Measurements from ENCODE around the gene C4orf50. TPM values are rescaled to one million over a fixed set of nuclear protein-coding genes. Genes with fewer than 3 reads are reported as not detected.

C4orf50 gene
- total and polyA plus RNA-seq, 4 donors = under 0.01 to 0.17 TPM; not detected in 2

- no peaks in the 10 kb centered on the region for H3K4me1 ChIP-seq (ENCODE audit: control insufficient read depth in 4 of 4, insufficient read depth in 4 of 4, low read length in 3 of 4)
- no peak overlapping the region for H3K4me3 ChIP-seq (ENCODE audit: low read depth in 1 of 3, low read length in 3 of 3)
- H3K9ac ChIP-seq (ENCODE audit: low read depth in 1 of 2, low read length in 2 of 2) = no peak overlapping the region
- no peaks in the 10 kb centered on the region for H3K36me3 ChIP-seq (ENCODE audit: control insufficient read depth in 4 of 4, insufficient read depth in 3 of 4, low read depth in 1 of 4, low read length in 3 of 4)
- WGBS = 67% methylated on average over 11 of the region's 11 CpGs
- H3K9me3 ChIP-seq (ENCODE audit: control insufficient read depth in 4 of 4, low read length in 3 of 4) = no peaks in the 10 kb centered on the region
- H3K27ac ChIP-seq (ENCODE audit: low read depth in 1 of 2, low read length in 2 of 2) = no peak overlapping the region
- no peak for TF ChIP-seq GABPA (IDR thresholded peaks at IDR 0.05 in 1 of 2, conservative IDR thresholded peaks at IDR 0.05 in 1 of 2)
- TF ChIP-seq FOXA2 (IDR thresholded peaks at IDR 0.05) = no peak
- TF ChIP-seq NR2F2 (IDR thresholded peaks at IDR 0.05) = no peak
- TF ChIP-seq FOXA1 (IDR thresholded peaks at IDR 0.05) = no peak
- TF ChIP-seq MAX (IDR thresholded peaks at IDR 0.05) = no peak
- no peak for TF ChIP-seq JUND (IDR thresholded peaks at IDR 0.05)
- no peak for TF ChIP-seq REST (IDR thresholded peaks at IDR 0.05)
- no peak for TF ChIP-seq SP1 (IDR thresholded peaks at IDR 0.05)
- TF ChIP-seq HNF4A (conservative IDR thresholded peaks at IDR 0.05) = no peak
- no peak for TF ChIP-seq ZBTB33 (IDR thresholded peaks at IDR 0.05)
- TF ChIP-seq EGR1 (IDR thresholded peaks at IDR 0.05; ENCODE audit: low read depth in 2 of 2) = no peak
- no peak for TF ChIP-seq TAF1 (conservative IDR thresholded peaks at IDR 0.05)
- TF ChIP-seq YY1 (IDR thresholded peaks at IDR 0.05) = no peak
- no peak for TF ChIP-seq RXRA (IDR thresholded peaks at IDR 0.05)
- TF ChIP-seq RAD21 (IDR thresholded peaks at IDR 0.05) = no peak
- no peak for TF ChIP-seq CTCF (IDR thresholded peaks at IDR 0.05; ENCODE audit: low read depth, low read length, missing input control)
- no peak for TF ChIP-seq HNF4G (IDR thresholded peaks at IDR 0.05)
- H3K27me3 ChIP-seq (ENCODE audit: control insufficient read depth in 4 of 4, insufficient read depth in 4 of 4, low read length in 3 of 4) = peaks cover 0 to 6% (median 2%) of the 10 kb centered on the region in 4 donors
- no peak for DNase-seq (ENCODE audit: low spot score)
Observed at GRCh38 chr4:5917672-5918071, 100.6 kb downstream of the C4orf50 start.

- H3K9me3 ChIP-seq (ENCODE audit: control insufficient read depth in 4 of 4, low read length in 3 of 4) = no peaks in the 10 kb centered on the region
- no peak overlapping the region for H3K9ac ChIP-seq (ENCODE audit: low read depth in 1 of 2, low read length in 2 of 2)
- no peaks in the 10 kb centered on the region for H3K4me1 ChIP-seq (ENCODE audit: control insufficient read depth in 4 of 4, insufficient read depth in 4 of 4, low read length in 3 of 4)
- no peaks in the 10 kb centered on the region for H3K36me3 ChIP-seq (ENCODE audit: control insufficient read depth in 4 of 4, insufficient read depth in 3 of 4, low read depth in 1 of 4, low read length in 3 of 4)
- H3K27ac ChIP-seq (ENCODE audit: low read depth in 1 of 2, low read length in 2 of 2) = no peak overlapping the region
- H3K4me3 ChIP-seq (ENCODE audit: low read depth in 1 of 3, low read length in 3 of 3) = no peak overlapping the region
- TF ChIP-seq HNF4A (conservative IDR thresholded peaks at IDR 0.05) (no peak), RAD21 (IDR thresholded peaks at IDR 0.05) (no peak), RXRA (IDR thresholded peaks at IDR 0.05) (no peak), FOXA2 (IDR thresholded peaks at IDR 0.05) (no peak), FOXA1 (IDR thresholded peaks at IDR 0.05) (no peak), REST (IDR thresholded peaks at IDR 0.05) (no peak), MAX (IDR thresholded peaks at IDR 0.05) (no peak), EGR1 (IDR thresholded peaks at IDR 0.05; ENCODE audit: low read depth in 2 of 2) (no peak), ZBTB33 (IDR thresholded peaks at IDR 0.05) (no peak)
- DNase-seq (ENCODE audit: low spot score) = no peak
- whole genome bisulfite sequencing = 68% methylated on average over 3 of the region's 3 CpGs
- peaks cover 0 to 6% (median under 1%) of the 10 kb centered on the region in 4 donors for H3K27me3 ChIP-seq (ENCODE audit: control insufficient read depth in 4 of 4, insufficient read depth in 4 of 4, low read length in 3 of 4)
Observed at GRCh38 chr4:5916229-5916628, 102.0 kb downstream of the C4orf50 start.
